MG63 (cell line): Measurements from ENCODE around the gene LRMDA. TPM values are rescaled to one million over a fixed set of nuclear protein-coding genes. Genes with fewer than 3 reads are reported as not detected.

Source experiments
- DNase-seq: peaks from one replicate; pipeline ENCODE4 v3.0.0-alpha.2; 2020
- H3K27me3 ChIP-seq: fragments of 250-450 bp; sonication (Bioruptor Pico); 2 replicates; pipeline ENCODE4 v1.5.1; 2020; ENCODE audit warnings: mild to moderate bottlenecking, moderate library complexity
- H3K36me3 ChIP-seq: fragments of 250-450 bp; sonication (Bioruptor Pico); 2 replicates; pipeline ENCODE4 v1.5.1; 2020; ENCODE audit warnings: mild to moderate bottlenecking, moderate library complexity
- H3K4me3 ChIP-seq: fragments of 250-450 bp; sonication (Bioruptor Pico); 2 replicates; pipeline ENCODE4 v1.5.1; 2020; ENCODE audit warnings: mild to moderate bottlenecking, moderate library complexity
- H3K9me3 ChIP-seq: fragments of 250-450 bp; sonication (Bioruptor Pico); 2 replicates; pipeline ENCODE4 v1.5.1; 2020; ENCODE audit warnings: mild to moderate bottlenecking, moderate library complexity
- total RNA-seq: library from RNA; depleted of rRNA; stranded (reverse); fragments of >200 nt; shearing (Covaris generic); gene quantifications from 2 replicates; pipeline ENCODE4 v1.2.3, GENCODE V29; 2014; ENCODE audit warnings: low replicate concordance

The LRMDA gene
- total RNA-seq, 1 experiment from 2014 or later: 1.3 TPM

GRCh38 chr10:75709245-75709644, 277.8 kb downstream of the LRMDA start:
- H3K27me3 ChIP-seq: peaks cover 2% of the 10 kb centered on the region; the same call in 1 of the 2 replicates
- no peak for DNase-seq
- H3K4me3 ChIP-seq: no peak overlapping the region
- H3K9me3 ChIP-seq: no peaks in the 10 kb centered on the region
- no peaks in the 10 kb centered on the region for H3K36me3 ChIP-seq

DNA sequence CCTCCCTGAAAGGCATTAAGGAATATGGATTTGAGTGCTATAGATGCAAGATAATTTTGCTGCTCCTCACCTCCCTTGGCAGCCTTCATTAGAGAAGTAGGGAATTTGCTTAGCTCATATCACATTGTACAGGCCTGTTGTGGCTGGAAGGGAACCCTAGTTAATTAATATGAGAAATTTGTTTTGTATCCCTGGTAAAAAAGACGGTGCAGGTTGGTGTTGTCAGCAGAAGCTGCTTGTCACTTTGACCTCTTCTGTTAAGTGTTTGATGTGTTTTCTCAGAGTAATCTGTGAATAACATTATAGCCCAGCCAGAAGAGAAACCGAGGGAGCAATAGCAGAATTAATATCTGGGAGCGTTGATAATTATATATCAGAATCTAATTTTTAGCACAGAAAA, 278.4 kb downstream of the LRMDA start:
- peaks cover 2% of the 10 kb centered on the region; the same call in 1 of the 2 replicates for H3K27me3 ChIP-seq
- H3K9me3 ChIP-seq: no peaks in the 10 kb centered on the region
- H3K36me3 ChIP-seq: no peaks in the 10 kb centered on the region
- no peak overlapping the region for H3K4me3 ChIP-seq
- no peak for DNase-seq

DNA sequence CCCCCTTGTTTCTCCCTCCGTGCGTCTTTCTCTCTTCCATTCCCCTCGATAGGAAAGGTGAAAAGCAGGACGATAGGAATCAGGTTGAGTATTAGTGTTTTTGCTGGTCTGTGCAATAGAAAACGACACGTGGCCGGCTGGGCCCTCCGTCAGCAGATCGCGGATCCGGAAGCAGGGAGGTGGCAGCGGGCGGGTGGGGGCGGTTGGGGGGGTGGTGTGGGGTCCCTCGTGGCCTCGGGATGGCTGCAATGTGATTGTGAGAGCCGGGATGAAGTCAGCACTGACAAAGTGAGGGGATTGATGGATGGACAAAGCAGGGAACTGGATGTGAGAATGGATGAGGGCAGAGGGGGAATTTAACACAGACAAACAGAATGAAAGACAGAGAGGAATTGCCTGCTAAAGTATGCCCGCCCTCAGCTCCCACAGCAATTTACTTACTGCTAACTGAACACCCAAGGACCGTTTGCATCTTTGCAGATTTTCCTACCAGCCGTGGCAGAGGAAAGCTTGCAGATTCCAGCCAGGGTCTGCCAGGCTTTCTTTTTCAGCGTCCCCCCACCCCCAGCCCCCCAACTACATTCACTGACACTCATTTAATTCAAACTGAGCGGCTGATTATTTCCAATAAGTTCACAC, 280.9 kb downstream of the LRMDA start:
- DNase-seq: no peak
- H3K9me3 ChIP-seq: no peaks in the 10 kb centered on the region
- H3K27me3 ChIP-seq: peaks cover 10% of the 10 kb centered on the region
- H3K4me3 ChIP-seq: no peak overlapping the region
- no peaks in the 10 kb centered on the region for H3K36me3 ChIP-seq

DNA sequence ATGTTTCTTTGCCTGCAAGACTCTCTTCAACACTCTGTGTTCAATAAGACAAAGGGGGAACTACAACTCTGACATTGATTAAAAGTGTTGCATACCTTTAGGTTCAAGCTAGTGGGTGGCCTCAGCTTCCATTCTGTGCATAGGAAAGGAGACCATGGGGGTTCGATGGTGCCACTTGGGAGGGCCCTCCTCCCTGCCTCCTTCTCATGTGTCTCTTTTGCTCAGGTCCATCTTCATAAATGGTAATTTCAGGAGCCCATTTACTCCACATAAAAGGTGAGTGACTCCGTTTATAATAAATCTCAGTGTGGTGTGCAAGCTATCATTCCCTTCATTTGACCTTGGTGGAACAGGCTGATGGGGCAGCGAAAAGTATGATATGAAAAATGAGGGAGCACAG, 285.1 kb downstream of the LRMDA start:
- H3K4me3 ChIP-seq: no peak overlapping the region
- H3K9me3 ChIP-seq: no peaks in the 10 kb centered on the region
- peaks cover 10% of the 10 kb centered on the region for H3K27me3 ChIP-seq

DNA sequence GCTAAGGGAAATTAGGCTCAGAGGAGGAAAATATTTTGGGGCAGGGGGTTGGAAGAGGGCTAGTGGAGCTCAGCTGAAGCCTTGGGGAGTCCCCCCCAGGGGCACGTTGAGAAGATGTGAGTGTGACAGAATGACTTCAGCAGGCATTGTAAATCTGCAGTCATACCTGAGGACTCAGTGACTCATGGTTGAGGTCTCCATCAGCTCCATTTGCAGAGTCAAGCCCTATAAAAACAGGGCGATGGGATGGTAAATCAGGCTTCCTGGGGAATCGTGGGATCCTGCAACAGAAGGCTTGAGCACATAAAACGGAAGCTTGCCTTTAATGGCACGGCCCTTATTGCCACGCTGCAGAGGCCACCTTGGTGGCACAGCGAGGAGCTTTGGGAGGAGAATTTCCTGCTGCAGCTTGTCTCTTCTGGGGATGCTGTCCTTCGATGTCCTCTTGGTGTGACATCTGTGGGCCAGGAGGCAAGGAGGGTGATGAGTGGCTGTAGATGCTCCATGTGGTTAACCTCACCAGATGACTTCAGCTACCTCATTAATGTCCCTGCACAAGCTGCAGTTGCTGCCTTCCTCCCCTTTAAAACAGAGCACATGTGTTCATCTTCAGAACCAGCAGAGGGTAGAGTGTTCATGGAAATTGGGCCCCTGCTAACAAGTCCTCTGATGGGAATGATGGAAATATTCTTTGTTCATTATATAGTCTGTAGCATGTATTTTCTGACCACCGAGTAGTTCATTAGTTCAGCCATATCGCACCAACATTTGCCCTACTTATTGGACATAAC, 285.9 kb downstream of the LRMDA start:
- H3K27me3 ChIP-seq: peaks cover 10% of the 10 kb centered on the region
- no peak for DNase-seq
- H3K36me3 ChIP-seq: no peaks in the 10 kb centered on the region
- no peaks in the 10 kb centered on the region for H3K9me3 ChIP-seq
- H3K4me3 ChIP-seq: no peak overlapping the region

More for the DNA sequence above, 285.1 kb downstream of the LRMDA start:
- no peaks in the 10 kb centered on the region for H3K36me3 ChIP-seq
- no peak for DNase-seq

- H3K9me3 ChIP-seq: no peaks in the 10 kb centered on the region
- H3K4me3 ChIP-seq: no peak overlapping the region
- no peak for DNase-seq
- H3K36me3 ChIP-seq: no peaks in the 10 kb centered on the region
- peaks cover 8% of the 10 kb centered on the region; the same call in 1 of the 2 replicates for H3K27me3 ChIP-seq
Measured at GRCh38 chr10:75718991-75719390, 287.6 kb downstream of the LRMDA start.

- Histone ChIP-seq H3K27me3 (peaks cover 8% of the 10 kb centered on the region; the same call in 1 of the 2 replicates), H3K36me3 (no peaks in the 10 kb centered on the region), H3K9me3 (no peaks in the 10 kb centered on the region), H3K4me3 (no peak overlapping the region)
- no peak for DNase-seq
Measured at GRCh38 chr10:75720157-75720556, 288.7 kb downstream of the LRMDA start.

DNA sequence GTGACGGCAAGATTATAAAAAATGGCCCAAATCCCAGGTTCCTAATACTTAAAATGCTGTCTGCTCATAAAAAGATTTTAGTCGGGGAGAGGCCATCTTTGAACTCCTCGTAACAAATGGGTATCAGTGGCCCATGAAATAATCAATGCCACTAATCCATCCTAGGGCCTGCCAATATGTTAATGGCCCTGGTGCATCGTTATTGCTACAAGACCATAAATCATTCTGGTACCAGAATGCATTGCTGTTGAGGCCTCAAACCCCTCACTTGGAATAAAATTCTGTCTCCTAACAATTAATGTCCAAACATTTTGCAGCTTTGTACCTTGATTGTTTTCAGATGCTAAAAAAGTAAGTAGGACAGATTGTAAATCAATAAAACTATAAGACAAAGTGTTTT, 290.6 kb downstream of the LRMDA start:
- H3K27me3 ChIP-seq: no peaks in the 10 kb centered on the region; the same call in 1 of the 2 replicates
- no peak overlapping the region for H3K4me3 ChIP-seq
- H3K9me3 ChIP-seq: no peaks in the 10 kb centered on the region
- no peak for DNase-seq
- H3K36me3 ChIP-seq: no peaks in the 10 kb centered on the region

DNA sequence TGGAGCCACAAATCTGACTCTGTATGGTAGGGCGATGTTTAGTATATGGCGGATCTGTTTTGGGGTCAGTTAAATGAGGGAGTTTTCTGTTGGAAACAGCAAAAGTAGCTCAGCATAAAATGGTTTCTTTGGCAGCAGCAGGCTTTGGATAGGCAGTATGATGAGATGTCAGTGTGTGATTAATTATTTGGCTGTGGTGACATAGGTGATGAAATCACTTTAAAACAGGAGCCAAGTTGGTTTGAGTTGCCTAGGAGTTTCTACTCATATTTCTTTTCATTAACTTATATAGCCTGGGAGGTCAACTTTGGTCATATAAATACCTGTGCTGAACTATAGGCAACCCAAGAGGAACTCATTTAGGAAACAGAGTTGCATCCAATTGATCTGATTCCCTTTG, 291.2 kb downstream of the LRMDA start:
- H3K9me3 ChIP-seq: no peaks in the 10 kb centered on the region
- no peak overlapping the region for H3K4me3 ChIP-seq
- H3K36me3 ChIP-seq: no peaks in the 10 kb centered on the region
- no peak for DNase-seq
- no peaks in the 10 kb centered on the region; the same call in 1 of the 2 replicates for H3K27me3 ChIP-seq

DNA sequence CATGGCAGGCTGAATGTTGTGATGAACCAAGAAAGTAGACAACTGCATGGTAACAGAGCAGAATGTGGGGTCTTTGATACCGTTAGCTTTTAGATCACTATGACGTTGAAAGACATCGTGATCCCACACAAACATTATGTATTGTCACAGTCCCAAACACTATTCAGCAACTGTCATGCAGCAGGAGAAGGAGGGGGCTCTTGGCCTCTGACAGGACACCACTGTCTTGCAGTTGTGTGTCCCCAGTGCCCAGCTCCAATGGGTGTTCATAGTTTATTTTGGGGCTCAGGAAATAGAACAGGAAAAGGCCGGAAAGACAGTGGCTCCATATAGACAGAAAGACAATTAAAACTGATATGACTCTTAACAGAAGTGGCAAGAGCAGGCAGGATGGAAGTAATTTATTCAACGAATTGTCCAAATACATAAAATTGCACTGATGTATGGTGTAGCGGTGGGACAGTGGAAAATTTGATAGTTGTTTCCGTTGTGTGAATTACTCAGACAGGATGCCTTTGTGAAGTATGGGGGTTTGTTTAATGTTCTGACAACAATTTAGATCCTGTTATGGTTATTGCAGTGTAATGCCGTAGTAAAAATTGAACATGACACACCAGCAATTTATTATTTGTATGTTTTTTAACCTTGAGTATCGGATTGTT, 292.0 kb downstream of the LRMDA start:
- no peaks in the 10 kb centered on the region for H3K36me3 ChIP-seq
- no peaks in the 10 kb centered on the region for H3K9me3 ChIP-seq
- no peak for DNase-seq
- H3K27me3 ChIP-seq: no peaks in the 10 kb centered on the region; the same call in 1 of the 2 replicates
- no peak overlapping the region for H3K4me3 ChIP-seq

GRCh38 chr10:75724047-75724446, 292.6 kb downstream of the LRMDA start:
- Histone ChIP-seq H3K9me3 (no peaks in the 10 kb centered on the region), H3K27me3 (no peaks in the 10 kb centered on the region; the same call in 1 of the 2 replicates), H3K36me3 (no peaks in the 10 kb centered on the region), H3K4me3 (no peak overlapping the region)
- no peak for DNase-seq

DNA sequence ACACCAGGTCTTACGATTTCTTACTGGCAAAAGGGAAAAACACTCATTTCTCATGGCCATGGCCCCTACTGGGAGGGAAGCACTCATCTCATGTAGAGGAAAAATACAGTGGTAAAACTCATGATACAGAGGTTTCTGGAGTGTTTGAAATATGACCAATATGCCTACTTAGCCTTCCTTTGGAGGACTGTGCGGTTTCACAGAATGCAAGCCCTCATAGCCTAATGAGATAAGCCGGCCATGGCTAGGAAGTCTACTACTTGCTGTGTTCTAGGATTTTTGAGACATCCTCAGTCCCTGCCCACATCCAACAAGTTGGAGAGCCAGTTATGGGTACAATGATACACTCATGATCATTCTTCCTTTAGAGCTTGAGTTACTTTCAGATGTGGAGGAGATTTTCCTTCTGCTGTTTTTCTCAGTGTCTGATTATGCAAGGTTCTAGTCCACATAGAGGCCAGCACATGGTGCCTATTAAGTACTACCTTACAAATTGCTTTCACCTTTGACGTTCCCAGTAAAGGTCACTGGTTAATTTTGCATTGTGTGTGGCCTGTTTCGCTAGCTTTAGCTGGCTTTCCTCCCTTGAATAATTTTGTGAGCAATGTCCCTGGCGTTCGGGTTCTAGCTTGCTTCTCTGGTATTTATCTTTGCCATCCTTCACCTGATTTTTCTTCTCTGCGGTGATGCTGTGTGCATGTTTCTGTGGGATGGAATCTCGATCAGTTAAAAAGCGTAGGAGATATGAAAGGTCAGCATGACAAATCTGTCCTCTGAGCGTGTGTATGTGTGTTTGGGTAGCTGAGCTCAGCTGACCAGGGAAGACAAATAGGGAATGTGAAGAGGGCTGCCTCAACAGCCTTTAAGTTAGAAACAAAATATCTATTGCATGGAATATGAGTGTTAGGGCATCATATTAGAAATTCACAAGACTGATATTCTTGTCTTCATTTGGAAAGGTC, 295.4 kb downstream of the LRMDA start:
- H3K27me3 ChIP-seq: no peaks in the 10 kb centered on the region; the same call in 1 of the 2 replicates
- no peak overlapping the region for H3K4me3 ChIP-seq
- no peaks in the 10 kb centered on the region for H3K9me3 ChIP-seq
- DNase-seq: no peak
- no peaks in the 10 kb centered on the region for H3K36me3 ChIP-seq

GRCh38 chr10:75730847-75731246, 299.4 kb downstream of the LRMDA start:
- no peaks in the 10 kb centered on the region for H3K9me3 ChIP-seq
- H3K27me3 ChIP-seq: no peaks in the 10 kb centered on the region
- no peaks in the 10 kb centered on the region for H3K36me3 ChIP-seq
- DNase-seq: no peak
- no peak overlapping the region for H3K4me3 ChIP-seq

- DNase-seq: no peak
- Histone ChIP-seq H3K4me3 (no peak overlapping the region), H3K27me3 (no peaks in the 10 kb centered on the region), H3K36me3 (no peaks in the 10 kb centered on the region), H3K9me3 (no peaks in the 10 kb centered on the region)
Measured at GRCh38 chr10:75733135-75733890, 301.9 kb downstream of the LRMDA start.

GRCh38 chr10:75736151-75736640, 304.8 kb downstream of the LRMDA start:
- H3K27me3 ChIP-seq: no peaks in the 10 kb centered on the region
- no peaks in the 10 kb centered on the region for H3K36me3 ChIP-seq
- no peak for DNase-seq
- no peak overlapping the region for H3K4me3 ChIP-seq
- H3K9me3 ChIP-seq: no peaks in the 10 kb centered on the region
